ENCODE measurements around the gene ZNRD2.

DNA sequence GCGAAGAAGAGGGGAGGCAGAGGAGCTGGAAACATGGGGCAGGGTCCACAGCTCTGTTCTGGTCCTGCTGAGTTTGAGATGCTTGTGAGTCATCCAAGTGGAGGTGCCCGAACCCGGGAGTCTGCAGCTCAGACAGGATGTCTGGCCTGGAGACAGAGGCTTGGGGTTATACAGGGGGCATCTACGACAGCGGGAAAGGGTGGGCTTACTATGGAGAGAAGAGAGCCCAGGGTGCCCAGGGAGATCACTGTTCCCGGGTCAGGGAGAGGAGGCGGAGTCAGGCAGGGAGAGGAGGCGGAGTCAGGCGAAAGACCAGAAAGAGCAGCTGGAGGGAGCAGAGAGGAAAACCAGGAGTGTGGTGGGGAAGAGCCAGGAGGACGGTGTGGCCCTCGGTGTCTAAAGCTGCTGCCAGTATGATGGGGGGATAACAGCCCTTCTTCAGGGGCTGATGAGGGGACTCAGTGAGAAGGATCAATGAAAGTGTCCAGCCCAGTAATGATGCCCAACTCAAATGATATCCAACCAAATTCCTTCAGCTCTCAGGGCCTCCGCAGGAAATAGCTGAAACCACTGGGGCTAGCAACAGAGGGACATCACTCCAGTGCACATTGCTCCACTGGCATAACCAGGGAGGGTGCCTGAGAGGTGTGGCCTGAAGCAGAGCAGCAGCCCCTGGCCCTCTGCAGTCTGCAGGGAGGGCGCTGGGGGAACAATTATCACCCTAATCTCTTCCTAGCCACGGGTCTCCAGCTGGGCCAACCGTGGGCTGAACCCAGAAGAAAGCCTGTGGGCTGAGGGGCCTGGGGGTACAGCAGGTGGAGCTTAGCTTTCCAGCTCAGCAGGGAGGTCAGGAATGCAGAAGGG lies 9.5 kb upstream of the ZNRD2 start:
- TF ChIP-seq CTCF (IDR thresholded peaks at IDR 0.05) (no peak), POLR2A (IDR thresholded peaks at IDR 0.05) (no peak)
